HG03175 (cell line): Measurements from ENCODE around the gene GOLGA8H.
"Not testable (repeated sequence)": the region's sequence is repeated elsewhere in the genome, so short reads cannot be mapped to it uniquely, and the experiment has no call there.

ENCODE experiments used
- ATAC-seq: cut with Tn5 transposase; IDR thresholded peaks from one replicate; pipeline ENCODE4 v1.9.1; 2021; ENCODE audit warnings: mild to moderate bottlenecking, moderate library complexity; ENCODE audit not compliant: unreplicated experiment

GOLGA8H gene

GRCh38 chr15:30603796-30604195, at the start of gene GOLGA8H:
TSS of gene GOLGA8H (plus strand) at chr15:30604028. CDS start at chr15:30604126, 98 bp downstream.
- ATAC-seq, result not testable (repeated sequence)

- ATAC-seq, result not testable (repeated sequence)
Observed at GRCh38 chr15:30566949-30567348, 36.9 kb upstream of the GOLGA8H start.

GRCh38 chr15:30573012-30573491, 30.8 kb upstream of the GOLGA8H start:
- ATAC-seq, result not testable (repeated sequence)

GRCh38 chr15:30579394-30579970, 24.3 kb upstream of the GOLGA8H start:
- ATAC-seq, result not testable (repeated sequence)

GRCh38 chr15:30580716-30581115, 23.1 kb upstream of the GOLGA8H start:
- not testable (repeated sequence) for ATAC-seq

- ATAC-seq, result not testable (repeated sequence)
Observed at GRCh38 chr15:30598953-30599352, 4.9 kb upstream of the GOLGA8H start.

GRCh38 chr15:30612271-30612670, 8.4 kb downstream of the GOLGA8H start:
- not testable (repeated sequence) for ATAC-seq

GRCh38 chr15:30621342-30621741, 17.5 kb downstream of the GOLGA8H start:
- not testable (repeated sequence) for ATAC-seq

GRCh38 chr15:30625436-30626193, 21.8 kb downstream of the GOLGA8H start, which contains the start of gene ARHGAP11B:
TSS of gene ARHGAP11B (plus strand) at chr15:30626128.
- ATAC-seq, result peak; percentile 94

- ATAC-seq, result not testable (repeated sequence)
Observed at GRCh38 chr15:30626194-30626565, 22.4 kb downstream of the GOLGA8H start.

- not testable (repeated sequence) for ATAC-seq
Observed at GRCh38 chr15:30626632-30627031, 22.8 kb downstream of the GOLGA8H start.

GRCh38 chr15:30650012-30650929, 46.4 kb downstream of the GOLGA8H start:
- peak; percentile 86 for ATAC-seq

- ATAC-seq, result not testable (repeated sequence)
Observed at GRCh38 chr15:30661154-30661553, 57.3 kb downstream of the GOLGA8H start.
